Measurements from ENCODE around the gene YJEFN3. TPM values are rescaled to one million over a fixed set of nuclear protein-coding genes. Genes with fewer than 3 reads are reported as not detected.

YJEFN3 gene
- total and polyA plus RNA-seq, 10 of the 15 experiments (the other 5 are each of a cell fraction or from before 2014, with no cell fraction given): 0.05 to 6.9 (median 3.5) TPM

DNA sequence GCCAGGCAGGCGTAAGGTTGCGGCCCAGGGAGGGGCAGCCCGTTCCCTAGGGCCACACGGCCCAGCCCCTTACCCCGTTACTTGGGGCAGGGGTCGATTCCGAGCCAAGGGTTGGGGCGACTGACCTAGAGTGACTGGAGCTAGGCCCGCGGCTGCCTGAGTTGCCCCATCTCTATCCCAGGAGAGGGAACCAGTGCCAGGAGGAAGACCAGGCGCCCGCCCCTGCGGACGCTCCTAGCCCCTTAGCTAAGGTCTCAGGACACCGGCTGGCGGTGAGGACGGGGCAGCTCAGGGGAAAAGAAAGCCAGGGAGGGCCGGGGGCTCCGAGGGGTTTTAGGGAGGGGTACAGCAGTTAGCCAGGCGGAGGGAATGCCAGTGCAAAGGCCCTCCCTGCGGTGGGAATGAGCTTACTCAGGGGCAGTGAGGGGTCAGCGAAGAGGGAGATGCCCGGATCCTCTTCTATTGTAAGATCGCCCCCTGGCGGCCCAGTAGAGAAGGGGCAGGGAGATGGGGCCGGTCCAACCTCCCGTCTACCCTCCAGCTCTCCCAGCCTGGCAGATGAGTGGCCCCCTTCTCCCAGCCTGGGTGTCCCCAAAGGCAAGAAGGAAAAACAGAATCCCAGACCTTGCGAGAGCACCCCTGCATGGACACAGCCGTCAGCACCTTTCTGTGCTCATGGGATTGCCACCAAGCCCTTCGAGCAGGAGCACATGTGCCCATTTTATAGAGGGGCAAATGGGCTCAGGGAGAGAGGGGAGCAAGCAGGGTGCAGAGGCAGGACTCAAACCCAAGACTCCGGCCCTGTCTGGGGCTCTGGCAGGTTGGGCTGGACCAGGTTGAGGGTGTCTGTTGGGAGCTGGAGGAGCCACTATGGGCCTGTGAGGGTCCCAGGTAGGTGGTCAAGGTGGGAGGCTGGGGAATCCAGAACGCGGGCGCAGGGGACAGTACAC, 25.6 kb downstream of the YJEFN3 start (continued):
- TF ChIP-seq SMC3 (IDR thresholded peaks at IDR 0.05; ENCODE audit: borderline replicate concordance, low read length) (peak; percentile 53; the same call in 1 of the 2 replicates), STAT3 (IDR thresholded peaks at IDR 0.05; ENCODE audit: low read depth, low read length) (no peak), KDM1A (IDR thresholded peaks at IDR 0.05; ENCODE audit: borderline replicate concordance) (no peak), RAD21 (IDR thresholded peaks at IDR 0.05; ENCODE audit: insufficient read depth, low read depth, low read length) (peak; percentile 46), BHLHE40 (IDR thresholded peaks at IDR 0.05; ENCODE audit: borderline replicate concordance in 1 of 2, low read depth in 2 of 2, low read length in 1 of 2) (no peak), STAT1 (conservative IDR thresholded peaks at IDR 0.05) (no peak), EGR1 (IDR thresholded peaks at IDR 0.05; ENCODE audit: borderline replicate concordance in 1 of 2, low read depth in 2 of 2, low read length in 2 of 2) (no peak), GABPA (IDR thresholded peaks at IDR 0.05; ENCODE audit: low read depth) (no peak), NFYB (IDR thresholded peaks at IDR 0.05; ENCODE audit: insufficient read depth, low read depth, low read length) (no peak), EZH2 (IDR thresholded peaks at IDR 0.05; ENCODE audit: borderline replicate concordance, control insufficient read depth, low read depth, low read length) (no peak), WRNIP1 (IDR thresholded peaks at IDR 0.05; ENCODE audit: borderline replicate concordance, low read depth, low read length) (no peak), SMARCA5 (IDR thresholded peaks at IDR 0.05) (peak; percentile 69; the same call in 1 of the 2 replicates), NR2F1 (conservative IDR thresholded peaks at IDR 0.05) (0 out of 2 replicates have a peak, but pooled peaks have one; percentile 21), TCF3 (IDR thresholded peaks at IDR 0.05; ENCODE audit: borderline replicate concordance, insufficient read depth, low read depth, low read length) (no peak)
- TF ChIP-seq, protein P1, sequence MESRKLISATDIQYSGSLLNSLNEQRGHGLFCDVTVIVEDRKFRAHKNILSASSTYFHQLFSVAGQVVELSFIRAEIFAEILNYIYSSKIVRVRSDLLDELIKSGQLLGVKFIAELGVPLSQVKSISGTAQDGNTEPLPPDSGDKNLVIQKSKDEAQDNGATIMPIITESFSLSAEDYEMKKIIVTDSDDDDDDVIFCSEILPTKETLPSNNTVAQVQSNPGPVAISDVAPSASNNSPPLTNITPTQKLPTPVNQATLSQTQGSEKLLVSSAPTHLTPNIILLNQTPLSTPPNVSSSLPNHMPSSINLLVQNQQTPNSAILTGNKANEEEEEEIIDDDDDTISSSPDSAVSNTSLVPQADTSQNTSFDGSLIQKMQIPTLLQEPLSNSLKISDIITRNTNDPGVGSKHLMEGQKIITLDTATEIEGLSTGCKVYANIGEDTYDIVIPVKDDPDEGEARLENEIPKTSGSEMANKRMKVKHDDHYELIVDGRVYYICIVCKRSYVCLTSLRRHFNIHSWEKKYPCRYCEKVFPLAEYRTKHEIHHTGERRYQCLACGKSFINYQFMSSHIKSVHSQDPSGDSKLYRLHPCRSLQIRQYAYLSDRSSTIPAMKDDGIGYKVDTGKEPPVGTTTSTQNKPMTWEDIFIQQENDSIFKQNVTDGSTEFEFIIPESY (IDR thresholded peaks at IDR 0.05): no peak
- TF ChIP-seq, protein P2, sequence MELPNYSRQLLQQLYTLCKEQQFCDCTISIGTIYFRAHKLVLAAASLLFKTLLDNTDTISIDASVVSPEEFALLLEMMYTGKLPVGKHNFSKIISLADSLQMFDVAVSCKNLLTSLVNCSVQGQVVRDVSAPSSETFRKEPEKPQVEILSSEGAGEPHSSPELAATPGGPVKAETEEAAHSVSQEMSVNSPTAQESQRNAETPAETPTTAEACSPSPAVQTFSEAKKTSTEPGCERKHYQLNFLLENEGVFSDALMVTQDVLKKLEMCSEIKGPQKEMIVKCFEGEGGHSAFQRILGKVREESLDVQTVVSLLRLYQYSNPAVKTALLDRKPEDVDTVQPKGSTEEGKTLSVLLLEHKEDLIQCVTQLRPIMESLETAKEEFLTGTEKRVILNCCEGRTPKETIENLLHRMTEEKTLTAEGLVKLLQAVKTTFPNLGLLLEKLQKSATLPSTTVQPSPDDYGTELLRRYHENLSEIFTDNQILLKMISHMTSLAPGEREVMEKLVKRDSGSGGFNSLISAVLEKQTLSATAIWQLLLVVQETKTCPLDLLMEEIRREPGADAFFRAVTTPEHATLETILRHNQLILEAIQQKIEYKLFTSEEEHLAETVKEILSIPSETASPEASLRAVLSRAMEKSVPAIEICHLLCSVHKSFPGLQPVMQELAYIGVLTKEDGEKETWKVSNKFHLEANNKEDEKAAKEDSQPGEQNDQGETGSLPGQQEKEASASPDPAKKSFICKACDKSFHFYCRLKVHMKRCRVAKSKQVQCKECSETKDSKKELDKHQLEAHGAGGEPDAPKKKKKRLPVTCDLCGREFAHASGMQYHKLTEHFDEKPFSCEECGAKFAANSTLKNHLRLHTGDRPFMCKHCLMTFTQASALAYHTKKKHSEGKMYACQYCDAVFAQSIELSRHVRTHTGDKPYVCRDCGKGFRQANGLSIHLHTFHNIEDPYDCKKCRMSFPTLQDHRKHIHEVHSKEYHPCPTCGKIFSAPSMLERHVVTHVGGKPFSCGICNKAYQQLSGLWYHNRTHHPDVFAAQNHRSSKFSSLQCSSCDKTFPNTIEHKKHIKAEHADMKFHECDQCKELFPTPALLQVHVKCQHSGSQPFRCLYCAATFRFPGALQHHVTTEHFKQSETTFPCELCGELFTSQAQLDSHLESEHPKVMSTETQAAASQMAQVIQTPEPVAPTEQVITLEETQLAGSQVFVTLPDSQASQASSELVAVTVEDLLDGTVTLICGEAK (IDR thresholded peaks at IDR 0.05; ENCODE audit: borderline replicate concordance): no peak
- TF ChIP-seq, protein P3, sequence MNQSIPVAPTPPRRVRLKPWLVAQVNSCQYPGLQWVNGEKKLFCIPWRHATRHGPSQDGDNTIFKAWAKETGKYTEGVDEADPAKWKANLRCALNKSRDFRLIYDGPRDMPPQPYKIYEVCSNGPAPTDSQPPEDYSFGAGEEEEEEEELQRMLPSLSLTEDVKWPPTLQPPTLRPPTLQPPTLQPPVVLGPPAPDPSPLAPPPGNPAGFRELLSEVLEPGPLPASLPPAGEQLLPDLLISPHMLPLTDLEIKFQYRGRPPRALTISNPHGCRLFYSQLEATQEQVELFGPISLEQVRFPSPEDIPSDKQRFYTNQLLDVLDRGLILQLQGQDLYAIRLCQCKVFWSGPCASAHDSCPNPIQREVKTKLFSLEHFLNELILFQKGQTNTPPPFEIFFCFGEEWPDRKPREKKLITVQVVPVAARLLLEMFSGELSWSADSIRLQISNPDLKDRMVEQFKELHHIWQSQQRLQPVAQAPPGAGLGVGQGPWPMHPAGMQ (IDR thresholded peaks at IDR 0.05; ENCODE audit: borderline replicate concordance): no peak
- TF ChIP-seq, protein P4, sequence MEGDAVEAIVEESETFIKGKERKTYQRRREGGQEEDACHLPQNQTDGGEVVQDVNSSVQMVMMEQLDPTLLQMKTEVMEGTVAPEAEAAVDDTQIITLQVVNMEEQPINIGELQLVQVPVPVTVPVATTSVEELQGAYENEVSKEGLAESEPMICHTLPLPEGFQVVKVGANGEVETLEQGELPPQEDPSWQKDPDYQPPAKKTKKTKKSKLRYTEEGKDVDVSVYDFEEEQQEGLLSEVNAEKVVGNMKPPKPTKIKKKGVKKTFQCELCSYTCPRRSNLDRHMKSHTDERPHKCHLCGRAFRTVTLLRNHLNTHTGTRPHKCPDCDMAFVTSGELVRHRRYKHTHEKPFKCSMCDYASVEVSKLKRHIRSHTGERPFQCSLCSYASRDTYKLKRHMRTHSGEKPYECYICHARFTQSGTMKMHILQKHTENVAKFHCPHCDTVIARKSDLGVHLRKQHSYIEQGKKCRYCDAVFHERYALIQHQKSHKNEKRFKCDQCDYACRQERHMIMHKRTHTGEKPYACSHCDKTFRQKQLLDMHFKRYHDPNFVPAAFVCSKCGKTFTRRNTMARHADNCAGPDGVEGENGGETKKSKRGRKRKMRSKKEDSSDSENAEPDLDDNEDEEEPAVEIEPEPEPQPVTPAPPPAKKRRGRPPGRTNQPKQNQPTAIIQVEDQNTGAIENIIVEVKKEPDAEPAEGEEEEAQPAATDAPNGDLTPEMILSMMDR (IDR thresholded peaks at IDR 0.05 in 2 of 3, conservative IDR thresholded peaks at IDR 0.05 in 1 of 3; ENCODE audit: control insufficient read depth in 2 of 3, extremely low read depth in 1 of 3, insufficient read depth in 1 of 3, low read depth in 3 of 3, low read length in 3 of 3): peak; percentile 56 to 86 (median 75)

Data from GM12878 (cell line).